ENCODE measurements around the gene ZNF684. TPM values are rescaled to one million over a fixed set of nuclear protein-coding genes. Genes with fewer than 3 reads are reported as not detected.

Gene ZNF684
- total and polyA plus RNA-seq, 2 donors (not counting 1 experiment from before 2014, with no cell fraction given): 2.9 to 7.4 TPM

GRCh38 chr1:40583980-40584379 is 52.5 kb downstream of the ZNF684 start:
- H2AFZ ChIP-seq (ENCODE audit: insufficient read depth, low read depth, low read length, poor library complexity, severe bottlenecking): no peak overlapping the region
- no peaks in the 10 kb centered on the region for H3K9me3 ChIP-seq (ENCODE audit: control extremely low read depth in 1 of 3, control insufficient read depth in 2 of 3, insufficient read depth in 1 of 3, low read length in 2 of 3)
- no peaks in the 10 kb centered on the region for H3K4me1 Mint-ChIP-seq
- 83% methylated on average over 1 of the region's 6 CpGs for WGBS (ENCODE audit: insufficient coverage)
- no peaks in the 10 kb centered on the region for H3K36me3 ChIP-seq (replicated peaks in 1 of 2; ENCODE audit: control extremely low read depth in 1 of 2, control insufficient read depth in 1 of 2, extremely low read depth in 1 of 2, insufficient read depth in 2 of 2, low read length in 1 of 2)
- no peak overlapping the region for H3K4me2 ChIP-seq (replicated peaks; ENCODE audit: low read depth, low read length, poor library complexity, severe bottlenecking)
- ChIA-PET CTCF (no interaction called here), POLR2A (no interaction called here)
- intact Hi-C loops (cut with micrococcal nuclease): no loop called here
- TF ChIP-seq CTCF (IDR thresholded peaks at IDR 0.05) (no peak), EZH2 (IDR thresholded peaks at IDR 0.05; ENCODE audit: borderline replicate concordance, insufficient read depth, low read depth, low read length, poor library complexity, severe bottlenecking) (no peak)
- H3K9me3 Mint-ChIP-seq (ENCODE audit: insufficient read depth): no peaks in the 10 kb centered on the region
- no peak overlapping the region for H3K4me3 ChIP-seq (ENCODE audit: control extremely low read depth in 1 of 5, extremely low read depth in 1 of 5, insufficient read depth in 1 of 5, low read depth in 2 of 5, low read length in 4 of 5)
- no peaks in the 10 kb centered on the region for H3K4me1 ChIP-seq (ENCODE audit: control insufficient read depth in 2 of 2, insufficient read depth in 2 of 2, low read length in 2 of 2)
- H3K4me3 Mint-ChIP-seq: no peak overlapping the region
- H3K27ac Mint-ChIP-seq: no peak overlapping the region
- no peaks in the 10 kb centered on the region for H3K79me2 ChIP-seq (ENCODE audit: control insufficient read depth, insufficient read depth, low read length)
- H3K27me3 ChIP-seq (replicated peaks in 1 of 4; ENCODE audit: control extremely low read depth in 1 of 4, control insufficient read depth in 3 of 4, insufficient read depth in 4 of 4, low read length in 3 of 4): no peaks in the 10 kb centered on the region
- no peaks in the 10 kb centered on the region for H4K20me1 ChIP-seq (ENCODE audit: control insufficient read depth, insufficient read depth, low read length, poor library complexity, severe bottlenecking)
- H3K27me3 Mint-ChIP-seq: peaks cover 12% of the 10 kb centered on the region
- H3K27ac ChIP-seq (ENCODE audit: low read length in 2 of 2): no peak overlapping the region
- DNase-seq (no peak), ATAC-seq (ENCODE audit: low read depth) (no peak)
- no peak overlapping the region for H3K9ac ChIP-seq (ENCODE audit: low read length)

GRCh38 chr1:40588586-40588985 is 57.1 kb downstream of the ZNF684 start:
- Histone ChIP-seq H3K9ac (ENCODE audit: low read length) (no peak overlapping the region), H2AFZ (ENCODE audit: insufficient read depth, low read depth, low read length, poor library complexity, severe bottlenecking) (no peak overlapping the region), H3K4me3 (ENCODE audit: control extremely low read depth in 1 of 5, extremely low read depth in 1 of 5, insufficient read depth in 1 of 5, low read depth in 2 of 5, low read length in 4 of 5) (no peak overlapping the region), H3K79me2 (ENCODE audit: control insufficient read depth, insufficient read depth, low read length) (no peaks in the 10 kb centered on the region), H3K4me2 (replicated peaks; ENCODE audit: low read depth, low read length, poor library complexity, severe bottlenecking) (no peak overlapping the region), H3K36me3 (replicated peaks in 1 of 2; ENCODE audit: control extremely low read depth in 1 of 2, control insufficient read depth in 1 of 2, extremely low read depth in 1 of 2, insufficient read depth in 2 of 2, low read length in 1 of 2) (no peaks in the 10 kb centered on the region), H4K20me1 (ENCODE audit: control insufficient read depth, insufficient read depth, low read length, poor library complexity, severe bottlenecking) (no peaks in the 10 kb centered on the region), H3K27me3 (replicated peaks in 1 of 4; ENCODE audit: control extremely low read depth in 1 of 4, control insufficient read depth in 3 of 4, insufficient read depth in 4 of 4, low read length in 3 of 4) (no peaks in the 10 kb centered on the region), H3K4me1 (ENCODE audit: control insufficient read depth in 2 of 2, insufficient read depth in 2 of 2, low read length in 2 of 2) (no peaks in the 10 kb centered on the region), H3K9me3 (ENCODE audit: control extremely low read depth in 1 of 3, control insufficient read depth in 2 of 3, insufficient read depth in 1 of 3, low read length in 2 of 3) (no peaks in the 10 kb centered on the region), H3K27ac (ENCODE audit: low read length in 2 of 2) (no peak overlapping the region)
- no peak for ATAC-seq (ENCODE audit: low read depth)
- POLR2A ChIA-PET: interaction anchor here (0.7 kb wide), 1 partner anchor 1061 kb away, joined by 3 read pairs; no protein-coding TSS in a partner anchor
- DNase-seq: no peak
- peaks cover 4% of the 10 kb centered on the region for H3K4me1 Mint-ChIP-seq
- no peaks in the 10 kb centered on the region for H3K9me3 Mint-ChIP-seq (ENCODE audit: insufficient read depth)
- intact Hi-C loops (cut with micrococcal nuclease): no loop called here
- CTCF ChIA-PET: interaction anchor here (0.8 to 1.9 kb wide), 2 partner anchors 8 to 364 kb away, joined by 3 to 8 read pairs; no protein-coding TSS in a partner anchor
- WGBS (ENCODE audit: insufficient coverage): no CpG with 5 or more reads among the region's 2 CpGs
- TF ChIP-seq CTCF (IDR thresholded peaks at IDR 0.05) (no peak), EZH2 (IDR thresholded peaks at IDR 0.05; ENCODE audit: borderline replicate concordance, insufficient read depth, low read depth, low read length, poor library complexity, severe bottlenecking) (no peak)
- H3K27me3 Mint-ChIP-seq: peaks cover 16% of the 10 kb centered on the region
- no peak overlapping the region for H3K27ac Mint-ChIP-seq
- no peak overlapping the region for H3K4me3 Mint-ChIP-seq
